ENCODE measurements around the gene NKPD1.

GRCh38 chr19:45146251-45146650, 14.5 kb downstream of the NKPD1 start:
- TF ChIP-seq POLR2A (IDR thresholded peaks at IDR 0.05; ENCODE audit: low read depth, low read length) (no peak), POLR2AphosphoS5 (IDR thresholded peaks at IDR 0.05; ENCODE audit: low read depth, low read length) (no peak), TAF1 (IDR thresholded peaks at IDR 0.05; ENCODE audit: low read depth, low read length) (no peak)

All from GM12891 (cell line).